Smooth muscle cell (in vitro differentiated cells): Measurements from ENCODE around the gene WBP2NL. TPM values are rescaled to one million over a fixed set of nuclear protein-coding genes. Genes with fewer than 3 reads are reported as not detected.

ENCODE experiments used
- DNase-seq: peaks from one replicate; lab custom pipeline; 2025; ENCODE audit not compliant: unreplicated experiment; lab: John Stamatoyannopoulos, UW
- H2AFZ ChIP-seq: fragments of 200-600 bp; sonication (generic); 2 replicates; pipeline ENCODE4 v1.6.0; 2016; ENCODE audit warnings: antibody characterized with exemption, low read depth, mild to moderate bottlenecking
- H3F3A ChIP-seq: fragments of 200-600 bp; sonication (generic); 2 replicates; pipeline ENCODE4 v1.6.0; 2017; ENCODE audit warnings: antibody characterized with exemption, low read depth
- H3K27ac ChIP-seq: fragments of 200-600 bp; sonication (generic); 2 replicates; pipeline ENCODE4 v1.5.1; 2016; ENCODE audit warnings: low read depth, mild to moderate bottlenecking
- H3K27me3 ChIP-seq: fragments of 200-600 bp; sonication (generic); 2 replicates; pipeline ENCODE4 v1.6.1; 2016; ENCODE audit warnings: low read depth, mild to moderate bottlenecking
- H3K36me3 ChIP-seq: fragments of 200-600 bp; sonication (generic); 2 replicates; pipeline ENCODE4 v1.5.1; 2016; ENCODE audit warnings: low read depth
- H3K4me1 ChIP-seq: fragments of 200-600 bp; sonication (generic); 2 replicates; pipeline ENCODE4 v1.5.1; 2016; ENCODE audit warnings: low read depth
- H3K4me2 ChIP-seq: fragments of 200-600 bp; sonication (generic); 2 replicates; pipeline ENCODE4 v1.6.0; 2016; ENCODE audit warnings: mild to moderate bottlenecking
- H3K4me3 ChIP-seq: fragments of 200-600 bp; sonication (generic); 2 replicates; pipeline ENCODE4 v1.5.1; 2016; ENCODE audit warnings: mild to moderate bottlenecking
- H3K79me2 ChIP-seq: fragments of 200-600 bp; sonication (generic); 2 replicates; pipeline ENCODE4 v1.6.0; 2016; ENCODE audit warnings: low read depth, mild to moderate bottlenecking
- H3K9ac ChIP-seq: fragments of 200-600 bp; sonication (generic); 2 replicates; pipeline ENCODE4 v1.6.0; 2016; ENCODE audit warnings: low read depth
- H3K9me3 ChIP-seq: fragments of 200-600 bp; sonication (generic); replicated peaks from 2 replicates; pipeline ENCODE4 v1.5.1; 2016; ENCODE audit warnings: low read depth
- H4K20me1 ChIP-seq: fragments of 200-600 bp; sonication (generic); 2 replicates; pipeline ENCODE4 v1.6.0; 2016; ENCODE audit warnings: low read depth
- CTCF ChIP-seq: fragments of 200-600 bp; sonication (generic); IDR thresholded peaks from 2 replicates; pipeline ENCODE4 v1.5.1; 2017; ENCODE audit warnings: borderline replicate concordance, mild to moderate bottlenecking, antibody characterized with exemption; ENCODE audit not compliant: insufficient read depth, poor library complexity, severe bottlenecking
- whole genome bisulfite sequencing: methylation state at CpG from one replicate; pipeline ENCODE4 v1.1.7; 2016; ENCODE audit warnings: low lambda C conversion rate; 5-methylcytosine and 5-hydroxymethylcytosine counted together
- polyA plus RNA-seq: library from polyadenylated mRNA; unstranded; fragments of >200 nt; fragmentation: Nextera tagmentation; extraction: Ambion mirVana; gene quantifications from 2 replicates; pipeline ENCODE4 v1.2.1, GENCODE V29; 2016
- total RNA-seq: library from RNA; depleted of rRNA; stranded (reverse); fragments of >200 nt; gene quantifications from 2 replicates; pipeline ENCODE4 v1.2.3, GENCODE V29; 2014

The WBP2NL gene
- total and polyA plus RNA-seq, 2 experiments from 2014 or later: 0.10 TPM; not detected in 1

GRCh38 chr22:42021571-42021970, 23.0 kb downstream of the WBP2NL start:
- no peak for TF ChIP-seq CTCF

GRCh38 chr22:42022162-42022847, 23.7 kb downstream of the WBP2NL start:
- no peaks in the 10 kb centered on the region for H3K79me2 ChIP-seq
- H4K20me1 ChIP-seq: no peaks in the 10 kb centered on the region
- no peak overlapping the region for H3K4me3 ChIP-seq
- H3K36me3 ChIP-seq: no peaks in the 10 kb centered on the region
- no peak overlapping the region for H3K27ac ChIP-seq
- 85% methylated on average over 2 of the region's 2 CpGs for WGBS
- no peak overlapping the region for H2AFZ ChIP-seq
- DNase-seq: no peak
- H3K4me1 ChIP-seq: no peaks in the 10 kb centered on the region
- H3K27me3 ChIP-seq: peaks cover 5% of the 10 kb centered on the region
- no peak for TF ChIP-seq CTCF
- H3K9ac ChIP-seq: no peak overlapping the region
- no peak overlapping the region for H3K4me2 ChIP-seq
- no peaks in the 10 kb centered on the region for H3F3A ChIP-seq
- no peaks in the 10 kb centered on the region for H3K9me3 ChIP-seq

More at GRCh38 chr22:42021571-42021970, 23.0 kb downstream of the WBP2NL start:
- H3K4me1 ChIP-seq: no peaks in the 10 kb centered on the region
- H3K4me3 ChIP-seq: no peak overlapping the region
- H3K4me2 ChIP-seq: no peak overlapping the region
- H4K20me1 ChIP-seq: no peaks in the 10 kb centered on the region
- no peaks in the 10 kb centered on the region for H3K79me2 ChIP-seq
- H2AFZ ChIP-seq: no peak overlapping the region
- no peaks in the 10 kb centered on the region for H3F3A ChIP-seq
- no peak overlapping the region for H3K27ac ChIP-seq
- H3K9me3 ChIP-seq: no peaks in the 10 kb centered on the region
- no peak for DNase-seq
- peaks cover 10% of the 10 kb centered on the region for H3K27me3 ChIP-seq
- no peaks in the 10 kb centered on the region for H3K36me3 ChIP-seq
- H3K9ac ChIP-seq: no peak overlapping the region
- WGBS: 73% methylated on average over 2 of the region's 2 CpGs

GRCh38 chr22:42025421-42025820, 26.8 kb downstream of the WBP2NL start:
- H3K36me3 ChIP-seq: no peaks in the 10 kb centered on the region

More at GRCh38 chr22:42025421-42025820, 26.8 kb downstream of the WBP2NL start:
- Histone ChIP-seq H3K4me3 (no peak overlapping the region), H3K9me3 (no peaks in the 10 kb centered on the region), H3K27me3 (no peaks in the 10 kb centered on the region), H3K4me2 (no peak overlapping the region), H3K9ac (no peak overlapping the region), H4K20me1 (no peaks in the 10 kb centered on the region), H3K79me2 (no peaks in the 10 kb centered on the region), H3K27ac (no peak overlapping the region), H3K4me1 (no peaks in the 10 kb centered on the region), H3F3A (no peaks in the 10 kb centered on the region), H2AFZ (no peak overlapping the region)
- DNase-seq: no peak
- no peak for TF ChIP-seq CTCF
- 85% methylated on average over 1 of the region's 1 CpG for WGBS
